SIG-M5 (cell line): ENCODE results near the gene MAU2.

Experiments
- DNase-seq: peaks from one replicate; lab custom pipeline; 2025; lab: John Stamatoyannopoulos, UW

Gene MAU2

GRCh38 chr19:19320361-19321140, at the start of gene MAU2, which contains the start of gene SUGP1:
TSS of gene MAU2 (plus strand) at chr19:19320829. CDS start at chr19:19320860, 31 bp downstream.
TSS of gene SUGP1 (minus strand) at chr19:19320509. CDS start at chr19:19320496, 13 bp downstream.
- peak; percentile 63 for DNase-seq

- DNase-seq, result no peak
Measured at GRCh38 chr19:19271828-19272599, 48.6 kb upstream of the MAU2 start.

- no peak for DNase-seq
Measured at GRCh38 chr19:19274146-19274545, 46.5 kb upstream of the MAU2 start.

- no peak for DNase-seq
Measured at GRCh38 chr19:19274716-19275565, 45.7 kb upstream of the MAU2 start.

- no peak for DNase-seq
Measured at GRCh38 chr19:19276386-19276785, 44.2 kb upstream of the MAU2 start.

- no peak for DNase-seq
Measured at GRCh38 chr19:19276851-19277250, 43.8 kb upstream of the MAU2 start.

- no peak for DNase-seq
Measured at GRCh38 chr19:19278315-19278714, 42.3 kb upstream of the MAU2 start.

GRCh38 chr19:19279062-19279612, 41.5 kb upstream of the MAU2 start:
- DNase-seq, result no peak

- no peak for DNase-seq
Measured at GRCh38 chr19:19279853-19280252, 40.8 kb upstream of the MAU2 start.

- DNase-seq, result no peak
Measured at GRCh38 chr19:19280561-19280960, 40.1 kb upstream of the MAU2 start.

- DNase-seq, result no peak
Measured at GRCh38 chr19:19285686-19286085, 34.9 kb upstream of the MAU2 start.

- no peak for DNase-seq
Measured at GRCh38 chr19:19292607-19293006, 28.0 kb upstream of the MAU2 start.

GRCh38 chr19:19294914-19295313, 25.7 kb upstream of the MAU2 start:
- no peak for DNase-seq

GRCh38 chr19:19296953-19297689, 23.5 kb upstream of the MAU2 start:
- no peak for DNase-seq

GRCh38 chr19:19297759-19298158, 22.9 kb upstream of the MAU2 start:
- no peak for DNase-seq

GRCh38 chr19:19300613-19301012, 20.0 kb upstream of the MAU2 start:
- DNase-seq, result no peak

GRCh38 chr19:19303411-19303810, 17.2 kb upstream of the MAU2 start:
- DNase-seq, result no peak

- DNase-seq, result no peak
Measured at GRCh38 chr19:19304186-19304965, 16.3 kb upstream of the MAU2 start.

GRCh38 chr19:19305066-19305465, 15.6 kb upstream of the MAU2 start:
- no peak for DNase-seq

GRCh38 chr19:19305696-19306095, 14.9 kb upstream of the MAU2 start:
- no peak for DNase-seq
